GM23338 (cell line): ENCODE data around the gene WDR93. TPM values are rescaled to one million over a fixed set of nuclear protein-coding genes. Genes with fewer than 3 reads are reported as not detected.

ENCODE experiments used
- ATAC-seq: fragments of 200-7000 bp; cut with Tn5 transposase; 3 replicates; pipeline ENCODE4 v1.9.1; 2020
- DNase-seq: peaks from one replicate; pipeline ENCODE4 v3.0.0-alpha.2; 2015; ENCODE audit warnings: low spot score
- H2AFZ ChIP-seq: fragments of 200-600 bp; sonication (generic); 2 replicates; pipeline ENCODE4 v1.8.0; 2016; ENCODE audit warnings: antibody characterized with exemption, mild to moderate bottlenecking, moderate library complexity
- H3F3A ChIP-seq: fragments of 200-600 bp; sonication (generic); replicated peaks from 2 replicates; pipeline ENCODE4 v1.8.0; 2017; ENCODE audit warnings: antibody characterized with exemption, mixed run types, low read depth
- H3K27ac ChIP-seq: fragments of 200-600 bp; sonication (generic); 2 replicates; pipeline ENCODE4 v1.6.1; 2016; ENCODE audit warnings: low read depth
- H3K27me3 ChIP-seq: fragments of 200-600 bp; sonication (generic); 2 replicates; pipeline ENCODE4 v1.8.0; 2016; ENCODE audit warnings: mild to moderate bottlenecking, mixed run types, moderate library complexity; ENCODE audit not compliant: insufficient read depth
- H3K36me3 ChIP-seq: fragments of 200-600 bp; sonication (generic); 2 replicates; pipeline ENCODE4 v1.8.0; 2016; ENCODE audit warnings: mild to moderate bottlenecking; ENCODE audit not compliant: insufficient read depth
- H3K4me1 ChIP-seq: fragments of 200-600 bp; sonication (generic); 2 replicates; pipeline ENCODE4 v1.8.0; 2016; ENCODE audit warnings: mild to moderate bottlenecking, moderate library complexity; ENCODE audit not compliant: insufficient read depth
- H3K4me2 ChIP-seq: fragments of 200-600 bp; sonication (generic); 2 replicates; pipeline ENCODE4 v1.7.1; 2017; ENCODE audit warnings: mixed run types
- H3K4me3 ChIP-seq: fragments of 200-600 bp; sonication (generic); 2 replicates; pipeline ENCODE4 v1.6.1; 2016; ENCODE audit warnings: mixed run types
- H3K79me2 ChIP-seq: fragments of 200-600 bp; sonication (generic); replicated peaks from 2 replicates; pipeline ENCODE4 v1.8.0; 2017; ENCODE audit warnings: mild to moderate bottlenecking; ENCODE audit not compliant: insufficient read depth
- H3K9me2 ChIP-seq: fragments of 200-600 bp; sonication (generic); 2 replicates; pipeline ENCODE4 v1.8.0; 2017; ENCODE audit not compliant: insufficient read depth
- H4K20me1 ChIP-seq: fragments of 200-600 bp; sonication (generic); replicated peaks from 2 replicates; pipeline ENCODE4 v1.8.0; 2017; ENCODE audit warnings: mild to moderate bottlenecking; ENCODE audit not compliant: insufficient read depth
- H3K27ac Mint-ChIP-seq: 2 replicates; pipeline ENCODE4 v1.8.0; 2020; ENCODE audit warnings: inconsistent platforms, mild to moderate bottlenecking, moderate library complexity, mixed read lengths
- H3K27me3 Mint-ChIP-seq: 3 replicates; pipeline ENCODE4 v1.8.0; 2022; ENCODE audit warnings: low read depth, mild to moderate bottlenecking, moderate library complexity, mixed read lengths, inconsistent platforms; ENCODE audit not compliant: insufficient read depth, poor library complexity
- H3K36me3 Mint-ChIP-seq: 3 replicates; pipeline ENCODE4 v1.8.0; 2021; ENCODE audit warnings: low read depth, mild to moderate bottlenecking, inconsistent platforms, moderate library complexity, mixed read lengths
- H3K4me1 Mint-ChIP-seq: 3 replicates; pipeline ENCODE4 v1.8.0; 2020; ENCODE audit warnings: mild to moderate bottlenecking, inconsistent platforms, mixed read lengths
- H3K4me3 Mint-ChIP-seq: 3 replicates; pipeline ENCODE4 v1.8.0; 2021; ENCODE audit warnings: moderate library complexity, mild to moderate bottlenecking, inconsistent platforms, mixed read lengths
- H3K9me3 Mint-ChIP-seq: 3 replicates; pipeline ENCODE4 v1.8.0; 2020; ENCODE audit warnings: moderate library complexity, mild to moderate bottlenecking, inconsistent platforms, mixed read lengths
- EZH2phosphoT487 ChIP-seq: fragments of 200-600 bp; sonication (generic); IDR thresholded peaks from one replicate; pipeline ENCODE4 v1.8.1; 2018; ENCODE audit warnings: antibody characterized with exemption; ENCODE audit not compliant: unreplicated experiment
- JUNB ChIP-seq: IDR thresholded peaks from one replicate; pipeline ENCODE4 v1.6.1; 2016; ENCODE audit warnings: antibody characterized with exemption; ENCODE audit not compliant: unreplicated experiment
- NANOG ChIP-seq: IDR thresholded peaks from 2 replicates; pipeline ENCODE4 v1.6.1; 2016; ENCODE audit warnings: antibody characterized with exemption, borderline replicate concordance
- POLR2AphosphoS5 ChIP-seq: IDR thresholded peaks from 2 replicates; pipeline ENCODE4 v1.6.1; 2016; ENCODE audit warnings: antibody characterized with exemption, low read depth
- ZNF331 ChIP-seq: fragments of 250-450 bp; sonication (Bioruptor Pico); IDR thresholded peaks from 2 replicates; pipeline ENCODE4 v1.5.0; 2020; ENCODE audit warnings: low read depth, mild to moderate bottlenecking, moderate library complexity
- ZNF462 ChIP-seq: fragments of 250-450 bp; sonication (Bioruptor Pico); IDR thresholded peaks from 2 replicates; pipeline ENCODE4 v1.5.0; 2020; ENCODE audit warnings: mild to moderate bottlenecking, moderate library complexity
- polyA plus RNA-seq: library from polyadenylated mRNA; unstranded; fragments of >200 nt; fragmentation: Nextera tagmentation; extraction: Ambion mirVana; gene quantifications from 2 replicates; pipeline ENCODE4 v1.2.1, GENCODE V29; 2016
- total RNA-seq: library from RNA; depleted of rRNA; stranded (reverse); fragments of >200 nt; shearing (Covaris generic); gene quantifications from 2 replicates; pipeline ENCODE4 v1.2.3, GENCODE V29; 2014
- TF ChIP-seq, protein P1 (sequence below), 2 experiments: fragments of 200-600 bp in 1 of 2; sonication (generic) in 1 of 2; conservative IDR thresholded peaks; 2 replicates each; pipeline versions ENCODE4 v1.5.1 to v1.6.1; 2016 to 2017; ENCODE audit warnings: antibody characterized with exemption in 2 of 2, low read depth in 2 of 2, mild to moderate bottlenecking in 2 of 2, moderate library complexity in 1 of 2

Gene WDR93
- total and polyA plus RNA-seq, 2 experiments from 2014 or later = 0.14 TPM; not detected in 1

- no peak for TF ChIP-seq ZNF462 (CRISPR knock-in tag)
Measured at GRCh38 chr15:89679212-89679611, 11.4 kb upstream of the WDR93 start, which contains the start of gene PLIN1 (continued).

- H2AFZ ChIP-seq = no peak overlapping the region
- H3K27me3 ChIP-seq = no peaks in the 10 kb centered on the region
- no peaks in the 10 kb centered on the region; the same call in 1 of the 2 replicates for H4K20me1 ChIP-seq
- Mint-ChIP-seq H3K4me1 (no peaks in the 10 kb centered on the region), H3K4me3 (no peak overlapping the region), H3K36me3 (no peaks in the 10 kb centered on the region), H3K27me3 (peaks cover 11% of the 10 kb centered on the region), H3K9me3 (no peaks in the 10 kb centered on the region), H3K27ac (no peak overlapping the region)
- ATAC-seq (no peak), DNase-seq (no peak)
- no peak overlapping the region for H3K27ac ChIP-seq
- no peak overlapping the region for H3K4me3 ChIP-seq
- no peaks in the 10 kb centered on the region for H3K36me3 ChIP-seq
- no peaks in the 10 kb centered on the region for H3F3A ChIP-seq
- no peaks in the 10 kb centered on the region for H3K4me1 ChIP-seq
- H3K9me2 ChIP-seq = no peaks in the 10 kb centered on the region
- no peaks in the 10 kb centered on the region for H3K79me2 ChIP-seq
- H3K4me2 ChIP-seq = no peak overlapping the region
- TF ChIP-seq EZH2phosphoT487 (no peak), POLR2AphosphoS5 (no peak), JUNB (no peak), ZNF462 (CRISPR knock-in tag) (no peak), ZNF331 (CRISPR knock-in tag) (no peak), NANOG (no peak)
- TF ChIP-seq, protein P1, sequence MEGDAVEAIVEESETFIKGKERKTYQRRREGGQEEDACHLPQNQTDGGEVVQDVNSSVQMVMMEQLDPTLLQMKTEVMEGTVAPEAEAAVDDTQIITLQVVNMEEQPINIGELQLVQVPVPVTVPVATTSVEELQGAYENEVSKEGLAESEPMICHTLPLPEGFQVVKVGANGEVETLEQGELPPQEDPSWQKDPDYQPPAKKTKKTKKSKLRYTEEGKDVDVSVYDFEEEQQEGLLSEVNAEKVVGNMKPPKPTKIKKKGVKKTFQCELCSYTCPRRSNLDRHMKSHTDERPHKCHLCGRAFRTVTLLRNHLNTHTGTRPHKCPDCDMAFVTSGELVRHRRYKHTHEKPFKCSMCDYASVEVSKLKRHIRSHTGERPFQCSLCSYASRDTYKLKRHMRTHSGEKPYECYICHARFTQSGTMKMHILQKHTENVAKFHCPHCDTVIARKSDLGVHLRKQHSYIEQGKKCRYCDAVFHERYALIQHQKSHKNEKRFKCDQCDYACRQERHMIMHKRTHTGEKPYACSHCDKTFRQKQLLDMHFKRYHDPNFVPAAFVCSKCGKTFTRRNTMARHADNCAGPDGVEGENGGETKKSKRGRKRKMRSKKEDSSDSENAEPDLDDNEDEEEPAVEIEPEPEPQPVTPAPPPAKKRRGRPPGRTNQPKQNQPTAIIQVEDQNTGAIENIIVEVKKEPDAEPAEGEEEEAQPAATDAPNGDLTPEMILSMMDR (conservative IDR thresholded peaks at IDR 0.05; ENCODE audit: low read depth in 2 of 2) = no peak
Measured at GRCh38 chr15:89680282-89680873, 10.2 kb upstream of the WDR93 start.
